Calu3 (cell line): Measurements from ENCODE around the gene TRIM9. TPM values are rescaled to one million over a fixed set of nuclear protein-coding genes. Genes with fewer than 3 reads are reported as not detected.
A peak's percentile ranks its signal among the peaks of the same experiment; 100 is the strongest.

Source experiments
- BruUV-seq: library from RNA; stranded (reverse); fragments of 400-500 nt; replicated peaks from 2 replicates; lab custom pipeline; 2021; lab: Mats Ljungman, UMichigan
- CTCF ChIA-PET: fragments of 300-600 bp; sonication (Branson Sonifier 250); formaldehyde crosslinking; loops from one replicate; lab custom pipeline; 2022; ENCODE audit warnings: antibody characterized with exemption; lab: Charles Lee
- DNase-seq: peaks from one replicate; pipeline ENCODE4 v3.0.0; 2022
- H3K27ac Mint-ChIP-seq: one replicate; pipeline ENCODE4 v1.8.0; 2022; ENCODE audit warnings: mixed read lengths; ENCODE audit not compliant: unreplicated experiment
- H3K27me3 Mint-ChIP-seq: one replicate; pipeline ENCODE4 v1.8.0; 2022; ENCODE audit warnings: mixed read lengths; ENCODE audit not compliant: unreplicated experiment
- H3K36me3 Mint-ChIP-seq: one replicate; pipeline ENCODE4 v1.8.0; 2022; ENCODE audit warnings: mild to moderate bottlenecking, moderate library complexity, mixed read lengths; ENCODE audit not compliant: insufficient read depth, unreplicated experiment
- H3K4me1 Mint-ChIP-seq: one replicate; pipeline ENCODE4 v1.8.0; 2022; ENCODE audit warnings: mild to moderate bottlenecking, low read depth, mixed read lengths; ENCODE audit not compliant: unreplicated experiment
- H3K4me3 Mint-ChIP-seq: one replicate; pipeline ENCODE4 v1.8.0; 2022; ENCODE audit warnings: mild to moderate bottlenecking, low read depth, moderate library complexity, mixed read lengths; ENCODE audit not compliant: unreplicated experiment
- H3K9me3 Mint-ChIP-seq: one replicate; pipeline ENCODE4 v1.8.0; 2022; ENCODE audit warnings: low read depth, mixed read lengths; ENCODE audit not compliant: unreplicated experiment
- intact Hi-C: fragments of 100-400 bp; cut with micrococcal nuclease; formaldehyde crosslinking; loops from one replicate; pipeline ENCODE4 v1.10.0; 2022; ENCODE audit not compliant: unreplicated experiment
- total RNA-seq: library from RNA; stranded (reverse); gene quantifications from 2 replicates; pipeline ENCODE4 v1.2.3, GENCODE V29; 2022
- TF ChIP-seq, protein P1 (sequence below): fragments of 200-600 bp; IDR thresholded peaks from one replicate; pipeline ENCODE4 v1.8.0; 2022; ENCODE audit warnings: antibody characterized with exemption; ENCODE audit not compliant: unreplicated experiment

Gene TRIM9
- total RNA-seq, 1 experiment from 2014 or later: 1.6 TPM

DNA sequence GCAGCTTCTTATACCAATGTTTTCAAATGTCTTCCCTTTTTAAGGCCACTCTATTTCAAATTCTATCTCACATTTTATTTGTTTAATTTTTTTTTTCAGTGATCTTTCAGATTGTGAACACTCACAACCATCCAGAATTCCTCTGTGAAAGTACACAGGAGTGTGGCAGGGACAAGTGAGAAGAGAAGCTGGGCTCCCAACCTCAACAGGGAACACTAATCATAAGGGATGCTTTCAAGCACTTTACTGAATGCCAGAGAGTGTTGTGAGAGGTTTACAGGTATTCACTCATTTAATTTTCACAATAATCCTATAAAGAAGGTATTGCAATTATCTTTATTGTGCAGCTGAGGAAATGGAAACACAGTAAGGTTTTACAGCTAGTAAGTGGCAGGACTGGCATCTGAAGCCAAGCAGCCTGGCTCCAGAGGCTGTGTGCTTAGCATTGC lies 90.5 kb downstream of the TRIM9 start:
- DNase-seq: peak; percentile 7
- TF ChIP-seq, protein P1, sequence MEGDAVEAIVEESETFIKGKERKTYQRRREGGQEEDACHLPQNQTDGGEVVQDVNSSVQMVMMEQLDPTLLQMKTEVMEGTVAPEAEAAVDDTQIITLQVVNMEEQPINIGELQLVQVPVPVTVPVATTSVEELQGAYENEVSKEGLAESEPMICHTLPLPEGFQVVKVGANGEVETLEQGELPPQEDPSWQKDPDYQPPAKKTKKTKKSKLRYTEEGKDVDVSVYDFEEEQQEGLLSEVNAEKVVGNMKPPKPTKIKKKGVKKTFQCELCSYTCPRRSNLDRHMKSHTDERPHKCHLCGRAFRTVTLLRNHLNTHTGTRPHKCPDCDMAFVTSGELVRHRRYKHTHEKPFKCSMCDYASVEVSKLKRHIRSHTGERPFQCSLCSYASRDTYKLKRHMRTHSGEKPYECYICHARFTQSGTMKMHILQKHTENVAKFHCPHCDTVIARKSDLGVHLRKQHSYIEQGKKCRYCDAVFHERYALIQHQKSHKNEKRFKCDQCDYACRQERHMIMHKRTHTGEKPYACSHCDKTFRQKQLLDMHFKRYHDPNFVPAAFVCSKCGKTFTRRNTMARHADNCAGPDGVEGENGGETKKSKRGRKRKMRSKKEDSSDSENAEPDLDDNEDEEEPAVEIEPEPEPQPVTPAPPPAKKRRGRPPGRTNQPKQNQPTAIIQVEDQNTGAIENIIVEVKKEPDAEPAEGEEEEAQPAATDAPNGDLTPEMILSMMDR: no peak

DNA sequence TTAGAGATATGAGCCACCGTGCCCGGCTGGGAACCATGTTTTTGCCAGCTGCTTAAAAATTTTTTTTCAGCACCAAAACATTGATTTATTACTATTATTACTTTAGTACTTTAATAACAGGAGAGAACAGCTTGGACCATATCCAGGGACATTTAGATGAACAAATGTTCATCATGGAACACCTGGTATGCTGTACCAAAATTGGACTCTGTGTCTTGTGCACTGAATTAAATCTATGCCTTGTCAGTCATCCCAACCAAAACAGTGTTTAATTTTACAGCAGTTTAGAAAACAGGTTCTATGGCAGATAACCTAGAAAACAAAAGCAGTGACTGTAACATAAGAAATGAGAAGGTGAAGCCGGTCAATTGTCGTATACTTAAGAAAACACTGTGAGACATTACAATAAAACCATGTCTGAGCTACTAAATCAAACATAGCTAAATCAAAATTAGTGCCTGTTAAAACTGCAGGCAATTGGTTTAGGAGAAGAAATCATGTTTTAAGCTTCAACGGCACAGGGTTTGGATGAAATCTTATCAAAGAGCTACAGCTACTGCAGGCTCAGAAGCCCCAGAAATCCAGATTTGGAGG lies 92.4 kb downstream of the TRIM9 start:
- Mint-ChIP-seq H3K4me3 (no peak overlapping the region), H3K4me1 (peaks cover 29% of the 10 kb centered on the region), H3K36me3 (no peaks in the 10 kb centered on the region), H3K27me3 (no peaks in the 10 kb centered on the region), H3K9me3 (no peaks in the 10 kb centered on the region), H3K27ac (no peak overlapping the region)
- BruUV-seq: no TSS peak
- no peak for DNase-seq
- CTCF ChIA-PET: no interaction called here
- TF ChIP-seq, protein P1: no peak
- intact Hi-C loops: no loop called here

More for the DNA sequence above, 90.5 kb downstream of the TRIM9 start:
- no peaks in the 10 kb centered on the region for H3K9me3 Mint-ChIP-seq
- H3K27me3 Mint-ChIP-seq: no peaks in the 10 kb centered on the region
- no peaks in the 10 kb centered on the region for H3K36me3 Mint-ChIP-seq
- peak overlapping the region; percentile 26 for H3K27ac Mint-ChIP-seq
- peaks cover 29% of the 10 kb centered on the region for H3K4me1 Mint-ChIP-seq
- no TSS peak for BruUV-seq
- CTCF ChIA-PET: interaction anchor here (0.6 kb wide), 1 partner anchor 37 kb away, joined by 3 read pairs; no protein-coding TSS in a partner anchor
- H3K4me3 Mint-ChIP-seq: no peak overlapping the region
- intact Hi-C loops: no loop called here

DNA sequence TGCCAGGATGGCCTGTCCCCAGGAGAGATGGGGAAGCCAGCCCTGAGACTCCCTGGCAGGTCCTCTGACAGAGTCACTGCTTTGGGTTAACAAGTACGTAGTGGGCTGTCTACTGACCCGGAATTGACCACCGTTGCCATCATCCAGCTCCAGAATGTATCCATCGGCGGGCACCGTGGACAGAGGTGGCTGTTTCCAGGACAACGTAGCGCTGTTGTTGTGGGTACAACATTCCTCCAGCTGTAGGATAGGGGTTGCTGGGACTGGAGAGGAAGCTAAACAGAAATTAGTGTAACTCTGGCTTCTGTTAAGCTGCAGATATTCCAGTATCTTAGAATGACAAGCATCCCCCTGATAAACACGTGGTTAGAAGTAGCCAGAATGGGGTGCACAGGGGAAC lies 94.3 kb downstream of the TRIM9 start:
- TF ChIP-seq, protein P1: no peak
- BruUV-seq: no TSS peak
- no peaks in the 10 kb centered on the region for H3K27me3 Mint-ChIP-seq

DNA sequence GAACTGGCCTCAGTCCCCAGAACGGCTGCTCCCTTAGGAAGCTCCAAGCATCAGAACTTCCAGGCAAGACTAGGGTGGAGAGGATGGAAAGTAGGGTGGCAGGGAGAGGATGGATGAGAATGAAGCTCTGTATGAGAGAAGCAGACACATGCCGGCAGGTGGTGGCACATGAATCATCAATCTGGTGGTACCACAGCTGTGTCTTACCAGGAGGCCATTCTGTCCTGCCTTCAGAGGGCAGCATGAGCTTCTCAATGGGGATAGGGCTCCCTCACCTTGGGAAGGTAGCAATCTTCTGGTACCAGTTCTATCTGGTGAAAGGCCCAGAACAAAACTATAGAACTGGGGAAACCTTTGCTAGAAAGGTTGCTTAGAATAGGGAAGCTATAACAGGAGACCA lies 95.2 kb downstream of the TRIM9 start:
- TF ChIP-seq, protein P1: no peak
- intact Hi-C loops: no loop called here
- Mint-ChIP-seq H3K27ac (no peak overlapping the region), H3K4me1 (peaks cover 7% of the 10 kb centered on the region), H3K27me3 (no peaks in the 10 kb centered on the region), H3K9me3 (no peaks in the 10 kb centered on the region), H3K4me3 (no peak overlapping the region), H3K36me3 (no peaks in the 10 kb centered on the region)
- DNase-seq: no peak
- no TSS peak for BruUV-seq
- CTCF ChIA-PET: interaction anchor here (1.0 kb wide), 1 partner anchor 95 kb away, joined by 3 read pairs; the partner anchor contains the start of gene TRIM9

More for the DNA sequence above, 94.3 kb downstream of the TRIM9 start:
- CTCF ChIA-PET: no interaction called here
- H3K9me3 Mint-ChIP-seq: no peaks in the 10 kb centered on the region
- no peak overlapping the region for H3K27ac Mint-ChIP-seq
- H3K36me3 Mint-ChIP-seq: no peaks in the 10 kb centered on the region
- H3K4me3 Mint-ChIP-seq: no peak overlapping the region
- H3K4me1 Mint-ChIP-seq: peaks cover 14% of the 10 kb centered on the region
- no peak for DNase-seq
- intact Hi-C loops: no loop called here
